Heart right ventricle (tissue), 16 donors: Measurements from ENCODE around the gene TIMM23B. TPM values are rescaled to one million over a fixed set of nuclear protein-coding genes. Genes with fewer than 3 reads are reported as not detected.
"Not testable (repeated sequence)": the region's sequence is repeated elsewhere in the genome, so short reads cannot be mapped to it uniquely, and the experiment has no call there.

Experiments
- ATAC-seq, 8 donors: fragments of 200-7000 bp; cut with Tn5 transposase; one replicate each; pipeline ENCODE4 v1.9.1; 2020; ENCODE audit warnings: mild to moderate bottlenecking in 8 of 8, moderate library complexity in 8 of 8, moderate number of reproducible peaks in 1 of 8
- DNase-seq, 2 donors: peaks; one replicate each; pipeline ENCODE4 v3.0.0-alpha.2; 2020
- H3K27ac ChIP-seq, 10 donors: fragments of 200-600 bp; sonication (generic) in 2 of 10; one replicate each; pipeline versions ENCODE4 v1.5.0 to v1.8.0; 2020 to 2022; ENCODE audit warnings: mild to moderate bottlenecking in 3 of 10
- H3K27me3 ChIP-seq, 7 donors: fragments of 200-600 bp; one replicate each; pipeline ENCODE4 v1.8.0; 2021 to 2022; ENCODE audit warnings: mild to moderate bottlenecking in 2 of 7
- H3K36me3 ChIP-seq, 9 donors: fragments of 200-600 bp; sonication (generic) in 1 of 9; one replicate each; pipeline versions ENCODE4 v1.5.0 to v1.8.0; 2020 to 2022; ENCODE audit warnings: mild to moderate bottlenecking in 2 of 9
- H3K4me1 ChIP-seq, 9 donors: fragments of 200-600 bp; sonication (generic) in 1 of 9; one replicate each; pipeline versions ENCODE4 v1.5.0 to v1.8.0; 2020 to 2022; ENCODE audit warnings: mild to moderate bottlenecking in 4 of 9
- H3K4me3 ChIP-seq, 10 donors: fragments of 200-600 bp; sonication (generic) in 2 of 10; one replicate each; pipeline versions ENCODE4 v1.5.0 to v1.8.0; 2020 to 2022; ENCODE audit warnings: mild to moderate bottlenecking in 7 of 10, moderate library complexity in 2 of 10
- H3K9me3 ChIP-seq, 11 donors: fragments of 200-600 bp in 10 of 11; sonication (generic) in 2 of 11; one replicate each; pipeline versions ENCODE4 v1.5.0 to v1.8.0; 2013 to 2022; ENCODE audit warnings: mild to moderate bottlenecking in 2 of 11, control low read depth in 1 of 11, moderate library complexity in 1 of 11
- WGBS, 2 donors: extraction: QIAGEN DNeasy Blood & Tissue Kit; methylation state at CpG; one replicate each; pipeline ENCODE4 v1.1.7; 2013; ENCODE audit warnings: inconsistent platforms in 1 of 2; 5-methylcytosine and 5-hydroxymethylcytosine counted together
- intact Hi-C, 10 donors: fragments of 100-400 bp; cut with DNase I; formaldehyde crosslinking; loops; one replicate each; pipeline versions ENCODE4 v1.11.1 to v1.14.2; 2022
- polyA plus RNA-seq, 2 donors: library from polyadenylated mRNA; stranded (reverse); fragments of 200-250 nt; gene quantifications; one replicate each; pipeline ENCODE4 v1.2.3, GENCODE V29; 2013
- total RNA-seq, 10 donors: library from RNA; stranded (reverse); fragmentation: NEBNext Ultra II Directional in 3 of 10; extraction: Animal tissue kit (Norgen Biotek cat#: 25700) in 3 of 10; gene quantifications; one replicate each; pipeline versions ENCODE4 v1.2.1 to v1.2.4, GENCODE V29; 2021 to 2023
- donor health status: Arrhythmogenic right ventricular cardiomyopathy.
- donor health status: ischemic (EF 13 %, LVEDD 7.1; RV severe dilation, severe dysfunction).
- donor health status: healthy with polysubstance abuse.
- donor health status: DM: no; HTN: yes; CAD: no.
- donor health status: DM: no; HTN: no; CAD: no.
- donor health status: ischemic (EF 25% LVEDD 6.9; RV normal size, moderate dysfunction).
- donor health status: ischemic (EF 25% LVEDD 5.7; RV mildly dilated, moderate dysfunction).
- donor health status: healthy.
- donor health status: DM: yes; HTN: yes; CAD: no.
- donor health status: Ischemic cardiomyopathy.
- donor health status: ischemic (EF 35%, LVEDD 5.7; RV mildly dilated, moderate dysfunction).
- donor health status: nonischemic (EF 11% LVEDD 7.7; RV severe dilation, severe dysfunction).
- donor health status: DM: yes; HTN: yes; CAD: no.
- donor health status: PGD.
- donor health status: ischemic (EF 29% LVEDD 5.4; RV normal size, mild dysfunction).
- donor health status: nonischemic (EF 23%, LVEDD 6.1; RV moderate dilation, normal function).

TIMM23B gene
- total and polyA plus RNA-seq, 12 donors = 7.6 to 22.6 (median 18.8) TPM

DNA sequence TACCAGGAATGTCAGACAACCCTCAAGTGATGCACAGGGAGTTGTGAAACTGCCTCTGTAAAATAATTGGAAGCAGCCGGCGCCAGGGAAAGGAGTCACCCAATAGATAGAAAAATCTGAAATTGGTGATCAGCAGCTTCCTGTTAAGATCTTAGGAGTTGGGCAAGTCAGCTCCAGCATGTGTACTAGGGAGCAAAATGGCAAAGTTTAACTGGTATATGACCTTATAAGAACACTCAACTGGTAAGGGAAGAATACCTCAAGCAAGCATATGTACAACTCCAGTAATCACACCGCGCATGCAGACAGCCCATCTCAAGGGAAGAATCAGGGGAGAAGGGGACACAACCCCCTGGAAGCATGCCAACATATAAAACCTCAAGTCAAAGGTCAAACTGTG, 18.3 kb upstream of the TIMM23B start:
- not testable (repeated sequence) for DNase-seq

DNA sequence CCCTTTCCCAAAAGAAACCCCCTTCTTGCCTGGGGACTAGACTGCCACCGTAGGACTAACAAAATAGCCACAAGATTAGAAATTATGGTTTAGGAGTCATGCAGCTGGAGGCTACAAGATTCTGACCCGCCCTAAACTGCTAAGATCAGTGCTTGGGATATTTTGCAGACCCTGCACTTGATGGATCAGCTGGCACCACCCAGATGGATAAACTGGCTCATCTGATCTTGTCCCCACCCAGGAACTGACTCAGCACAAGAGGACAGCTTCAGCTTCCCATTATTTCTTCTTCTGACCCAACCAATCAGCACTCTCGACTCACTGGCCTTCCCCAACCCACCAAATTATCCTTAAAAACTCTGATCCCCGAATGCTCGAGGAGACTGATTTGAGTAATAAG, 10.6 kb upstream of the TIMM23B start:
- H3K27me3 ChIP-seq, DNase-seq, intact Hi-C loops, ATAC-seq, H3K4me3 ChIP-seq, H3K9me3 ChIP-seq, H3K4me1 ChIP-seq, H3K27ac ChIP-seq: not testable (repeated sequence)
- 77 to 78% methylated on average over 3 to 4 of the region's 5 CpGs for WGBS, 2 donors
- peaks cover 0 to 55% (median 3%) of the 10 kb centered on the region in 9 donors for H3K36me3 ChIP-seq

More for the DNA sequence above, 18.3 kb upstream of the TIMM23B start:
- H3K27me3 ChIP-seq, H3K4me1 ChIP-seq, intact Hi-C loops, ATAC-seq, H3K4me3 ChIP-seq, H3K27ac ChIP-seq, H3K9me3 ChIP-seq: not testable (repeated sequence)
- WGBS, 2 donors = 89 to 97% methylated on average over 4 of the region's 4 CpGs
- H3K36me3 ChIP-seq = peaks cover 0 to 59% (median 0%) of the 10 kb centered on the region in 9 donors

DNA sequence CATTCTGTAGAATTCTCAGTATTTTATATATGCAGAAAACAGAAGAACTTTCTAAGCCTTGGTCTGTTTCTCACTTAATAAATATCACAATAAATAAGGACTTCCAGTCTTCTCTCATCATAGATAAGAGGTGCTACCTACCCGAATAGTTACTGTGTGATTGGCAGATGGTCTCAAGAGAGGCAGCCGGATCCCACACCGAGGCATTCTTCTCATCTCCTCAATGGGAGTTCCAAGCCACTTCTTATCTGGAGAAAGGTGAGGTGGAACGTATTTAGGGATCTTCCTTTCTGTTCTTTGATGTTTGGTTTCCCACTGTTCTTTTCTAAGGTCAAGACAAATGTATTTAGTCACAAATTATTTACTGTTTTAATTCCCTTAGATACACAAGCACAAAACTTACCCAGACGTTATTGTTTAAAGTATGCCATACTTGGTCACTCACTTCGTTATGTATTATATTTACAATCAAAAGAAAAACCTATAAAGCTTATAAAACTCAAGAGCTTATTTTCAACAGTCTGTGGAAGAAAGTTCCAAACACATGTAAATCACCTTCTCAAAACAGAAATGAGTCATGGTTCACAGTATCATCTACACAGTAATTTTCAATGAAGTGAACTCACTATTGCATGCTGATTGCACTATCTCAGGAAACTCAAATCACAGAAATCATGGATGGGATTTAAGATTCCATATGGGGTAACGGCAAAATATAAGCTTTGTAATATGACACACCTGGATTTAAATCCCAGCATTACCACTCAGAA, 9.7 kb upstream of the TIMM23B start:
- intact Hi-C loops, H3K27me3 ChIP-seq, H3K4me3 ChIP-seq, H3K9me3 ChIP-seq, H3K27ac ChIP-seq, ATAC-seq, DNase-seq, H3K4me1 ChIP-seq: not testable (repeated sequence)
- WGBS, 2 donors = 71 to 80% methylated on average over 7 of the region's 7 CpGs
- peaks cover 0 to 48% (median 3%) of the 10 kb centered on the region in 9 donors for H3K36me3 ChIP-seq

DNA sequence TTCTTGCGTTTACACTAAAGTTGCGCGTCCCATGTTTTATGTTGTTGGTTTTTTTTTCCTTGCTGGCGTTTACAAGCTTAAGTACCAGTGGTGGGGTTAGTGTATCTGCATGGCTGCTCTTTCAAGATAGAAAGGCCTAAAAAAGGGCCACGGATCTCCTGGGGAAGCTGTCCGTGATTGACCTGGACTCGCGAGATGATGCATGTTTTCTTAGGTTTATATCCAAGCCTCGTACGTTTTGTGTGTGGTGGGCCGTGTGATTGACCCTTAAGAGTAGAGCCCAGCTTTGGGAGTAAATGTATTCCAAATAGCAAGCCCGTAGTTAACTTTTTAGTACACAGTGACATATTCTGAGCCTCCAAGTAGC, 469 bp downstream of the TIMM23B start:
- 0 to 1% methylated on average over 12 of the region's 12 CpGs for WGBS, 2 donors
- H3K4me1 ChIP-seq = peaks cover 0 to 31% (median 20%) of the 10 kb centered on the region in 9 donors
- peak in 2 of 8 donors; percentile 27 to 40 for ATAC-seq
- H3K9me3 ChIP-seq, DNase-seq, intact Hi-C loops, H3K27me3 ChIP-seq: not testable (repeated sequence)
- H3K36me3 ChIP-seq = peaks cover 0 to 25% (median 0%) of the 10 kb centered on the region in 9 donors
- peak overlapping the region; percentile 77 to 99 (median 92) for H3K4me3 ChIP-seq
- H3K27ac ChIP-seq = peak overlapping the region in 9 of 10 donors; percentile 72 to 87 (median 82)

DNA sequence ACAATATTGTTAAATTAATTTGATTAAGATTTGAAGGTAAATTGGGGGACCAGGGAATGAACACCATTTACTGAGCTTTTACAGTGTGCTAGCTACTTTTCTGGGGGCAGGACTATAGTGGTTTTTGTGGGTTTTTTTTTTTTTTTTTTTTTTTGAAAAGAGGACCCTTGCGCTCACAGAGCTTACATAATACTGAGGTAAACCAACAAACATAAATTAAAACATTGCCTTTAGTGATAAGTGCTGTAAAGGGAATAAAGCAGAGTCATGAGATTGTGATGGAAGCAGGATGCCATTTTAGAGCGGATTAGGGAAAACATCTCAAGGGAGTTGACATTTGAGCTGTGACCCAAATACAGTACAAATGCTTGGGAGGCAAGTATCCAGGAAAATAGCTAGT, 1.8 kb downstream of the TIMM23B start:
- intact Hi-C loops, H3K4me3 ChIP-seq, H3K27me3 ChIP-seq, H3K9me3 ChIP-seq, ATAC-seq, DNase-seq, H3K27ac ChIP-seq: not testable (repeated sequence)
- 77 to 86% methylated on average over 2 of the region's 2 CpGs for WGBS, 2 donors
- peaks cover 0 to 31% (median 20%) of the 10 kb centered on the region in 9 donors for H3K4me1 ChIP-seq
- H3K36me3 ChIP-seq = peaks cover 0 to 34% (median 0%) of the 10 kb centered on the region in 9 donors

DNA sequence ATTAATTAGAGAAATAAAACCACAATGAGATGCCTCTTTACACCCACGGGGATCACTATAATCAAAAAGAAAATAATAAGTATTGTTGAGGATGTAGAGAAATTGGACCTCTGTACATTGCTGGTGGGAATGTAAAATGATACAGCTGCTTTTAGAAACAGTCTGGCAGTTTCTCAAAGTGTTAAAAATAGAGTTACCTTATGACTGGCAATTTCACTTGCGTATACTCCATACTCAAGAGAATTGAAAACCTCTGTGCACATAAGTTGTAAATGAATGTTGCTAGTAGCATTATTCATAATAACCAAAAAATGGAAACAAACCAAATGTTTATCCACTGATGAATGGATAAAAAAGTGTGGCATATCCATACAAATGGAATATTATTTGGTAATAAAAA, 6.3 kb downstream of the TIMM23B start:
- H3K27me3 ChIP-seq, DNase-seq, intact Hi-C loops, H3K4me3 ChIP-seq, H3K9me3 ChIP-seq: not testable (repeated sequence)
- WGBS, 2 donors = 90 to 100% methylated on average over 1 of the region's 2 CpGs
- Histone ChIP-seq H3K27ac (peak overlapping the region in 1 of 10 donors; percentile 31), H3K4me1 (peaks cover 0 to 10% (median 9%) of the 10 kb centered on the region in 9 donors), H3K36me3 (peaks cover 0 to 53% (median 0%) of the 10 kb centered on the region in 9 donors)
- ATAC-seq = peak in 1 of 8 donors; percentile 44

DNA sequence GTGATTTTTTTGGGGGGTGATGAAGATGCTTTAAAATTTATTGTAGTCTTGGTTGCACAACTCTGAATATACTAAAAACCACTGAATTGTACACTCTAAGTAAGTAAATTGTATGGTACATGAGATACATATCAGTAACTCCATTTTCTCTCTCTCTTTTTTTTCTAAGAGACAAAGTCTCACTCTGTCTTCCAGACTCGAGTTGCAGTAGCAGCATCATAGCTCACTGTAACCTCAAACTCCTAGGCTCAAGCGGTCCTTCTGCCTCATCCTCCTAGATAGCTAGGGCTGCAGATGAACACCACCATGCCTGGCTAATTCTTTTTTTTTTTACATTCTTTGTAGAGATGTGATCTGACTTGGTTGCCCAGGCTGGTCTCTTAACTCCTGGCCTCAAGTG, 6.9 kb downstream of the TIMM23B start:
- H3K27ac ChIP-seq = peak overlapping the region in 1 of 10 donors; percentile 31
- not testable (repeated sequence) for ATAC-seq

DNA sequence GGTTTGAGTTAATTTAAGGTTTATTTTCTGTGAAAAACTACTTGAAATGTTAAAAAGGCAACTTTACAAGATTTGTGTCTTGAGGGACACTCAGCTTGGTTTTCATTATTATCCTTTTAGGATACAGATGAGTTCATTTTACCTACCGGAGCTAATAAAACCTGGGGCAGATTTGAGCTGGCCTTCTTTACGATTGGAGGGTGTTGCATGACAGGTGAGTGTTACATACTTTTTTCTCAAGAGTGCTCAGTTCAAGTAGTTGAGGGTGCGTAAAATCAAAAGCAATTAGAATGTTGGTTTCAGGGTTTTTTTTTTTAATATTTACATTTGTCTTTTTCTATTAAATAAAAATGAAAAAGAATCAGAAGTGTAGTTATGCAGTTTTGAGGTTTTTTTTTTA, 10.2 kb downstream of the TIMM23B start:
- H3K9me3 ChIP-seq, H3K4me1 ChIP-seq, ATAC-seq, intact Hi-C loops, DNase-seq, H3K27ac ChIP-seq, H3K4me3 ChIP-seq, H3K27me3 ChIP-seq: not testable (repeated sequence)
- peaks cover 0 to 62% (median 5%) of the 10 kb centered on the region in 9 donors for H3K36me3 ChIP-seq
- 87 to 90% methylated on average over 3 of the region's 3 CpGs for WGBS, 2 donors

More for the DNA sequence above, 6.9 kb downstream of the TIMM23B start:
- 95% methylated on average over 2 of the region's 2 CpGs for WGBS, 2 donors
- H3K4me3 ChIP-seq, H3K4me1 ChIP-seq, intact Hi-C loops, DNase-seq, H3K27me3 ChIP-seq, H3K9me3 ChIP-seq: not testable (repeated sequence)
- peaks cover 0 to 56% (median 0%) of the 10 kb centered on the region in 9 donors for H3K36me3 ChIP-seq
